Type B pancreatic cell (in vitro differentiated cells): Measurements from ENCODE around the gene ATPAF1. TPM values are rescaled to one million over a fixed set of nuclear protein-coding genes. Genes with fewer than 3 reads are reported as not detected.

Experiments
- DNase-seq: peaks from one replicate; pipeline ENCODE4 v3.0.0; 2021; ENCODE audit warnings: mixed read lengths; ENCODE audit not compliant: unreplicated experiment; ENCODE audit errors: extremely low spot score
- H3K27ac Mint-ChIP-seq: 2 replicates; pipeline ENCODE4 v1.8.0; 2021; ENCODE audit warnings: mild to moderate bottlenecking, mixed read lengths
- H3K27me3 Mint-ChIP-seq: 2 replicates; pipeline ENCODE4 v1.8.0; 2021; ENCODE audit warnings: mixed read lengths
- H3K36me3 Mint-ChIP-seq: 2 replicates; pipeline ENCODE4 v1.8.0; 2021; ENCODE audit warnings: mixed read lengths
- H3K4me1 Mint-ChIP-seq: one replicate; pipeline ENCODE4 v1.8.0; 2021; ENCODE audit warnings: mixed read lengths; ENCODE audit not compliant: unreplicated experiment
- H3K4me3 Mint-ChIP-seq: 2 replicates; pipeline ENCODE4 v1.8.0; 2021; ENCODE audit warnings: mild to moderate bottlenecking, mixed read lengths
- H3K9me3 Mint-ChIP-seq: 2 replicates; pipeline ENCODE4 v1.8.0; 2021; ENCODE audit warnings: mixed read lengths
- total RNA-seq: library from RNA; stranded (reverse); gene quantifications from 2 replicates; pipeline ENCODE4 v1.2.1, GENCODE V29; 2021; ENCODE audit warnings: low replicate concordance
- TF ChIP-seq, protein P1 (sequence below): fragments of 200-600 bp; sonication (generic); conservative IDR thresholded peaks from 2 replicates; pipeline ENCODE4 v1.5.0; 2021; ENCODE audit warnings: antibody characterized with exemption, mild to moderate bottlenecking

Gene ATPAF1
- total RNA-seq, 1 donor from 2014 or later, result 55.7 TPM

DNA sequence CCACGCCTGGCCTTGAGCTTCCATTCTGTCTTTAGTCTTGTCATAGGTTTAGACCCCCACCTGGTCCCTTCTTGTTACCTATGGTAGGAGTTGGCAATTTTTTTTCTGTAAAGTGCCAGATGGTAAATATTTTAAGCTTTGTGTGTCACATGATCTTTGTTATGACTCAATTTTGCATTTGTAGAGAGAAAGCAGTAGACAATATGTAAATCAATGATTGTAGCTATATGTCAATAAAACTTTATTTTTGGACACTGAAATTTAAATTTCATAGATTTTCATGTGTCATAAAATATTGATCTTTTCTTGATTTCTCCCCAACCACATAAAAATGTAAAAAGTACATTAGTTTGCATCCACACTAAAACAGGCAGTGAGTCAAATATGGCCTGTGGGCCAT lies 72.1 kb downstream of the ATPAF1 start:
- Mint-ChIP-seq H3K4me3 (no peak overlapping the region), H3K36me3 (peaks cover 17% of the 10 kb centered on the region), H3K9me3 (no peaks in the 10 kb centered on the region), H3K27ac (no peak overlapping the region), H3K4me1 (peaks cover 5% of the 10 kb centered on the region), H3K27me3 (no peaks in the 10 kb centered on the region)
- DNase-seq, result no peak
- TF ChIP-seq, protein P1, sequence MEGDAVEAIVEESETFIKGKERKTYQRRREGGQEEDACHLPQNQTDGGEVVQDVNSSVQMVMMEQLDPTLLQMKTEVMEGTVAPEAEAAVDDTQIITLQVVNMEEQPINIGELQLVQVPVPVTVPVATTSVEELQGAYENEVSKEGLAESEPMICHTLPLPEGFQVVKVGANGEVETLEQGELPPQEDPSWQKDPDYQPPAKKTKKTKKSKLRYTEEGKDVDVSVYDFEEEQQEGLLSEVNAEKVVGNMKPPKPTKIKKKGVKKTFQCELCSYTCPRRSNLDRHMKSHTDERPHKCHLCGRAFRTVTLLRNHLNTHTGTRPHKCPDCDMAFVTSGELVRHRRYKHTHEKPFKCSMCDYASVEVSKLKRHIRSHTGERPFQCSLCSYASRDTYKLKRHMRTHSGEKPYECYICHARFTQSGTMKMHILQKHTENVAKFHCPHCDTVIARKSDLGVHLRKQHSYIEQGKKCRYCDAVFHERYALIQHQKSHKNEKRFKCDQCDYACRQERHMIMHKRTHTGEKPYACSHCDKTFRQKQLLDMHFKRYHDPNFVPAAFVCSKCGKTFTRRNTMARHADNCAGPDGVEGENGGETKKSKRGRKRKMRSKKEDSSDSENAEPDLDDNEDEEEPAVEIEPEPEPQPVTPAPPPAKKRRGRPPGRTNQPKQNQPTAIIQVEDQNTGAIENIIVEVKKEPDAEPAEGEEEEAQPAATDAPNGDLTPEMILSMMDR, result no peak

DNA sequence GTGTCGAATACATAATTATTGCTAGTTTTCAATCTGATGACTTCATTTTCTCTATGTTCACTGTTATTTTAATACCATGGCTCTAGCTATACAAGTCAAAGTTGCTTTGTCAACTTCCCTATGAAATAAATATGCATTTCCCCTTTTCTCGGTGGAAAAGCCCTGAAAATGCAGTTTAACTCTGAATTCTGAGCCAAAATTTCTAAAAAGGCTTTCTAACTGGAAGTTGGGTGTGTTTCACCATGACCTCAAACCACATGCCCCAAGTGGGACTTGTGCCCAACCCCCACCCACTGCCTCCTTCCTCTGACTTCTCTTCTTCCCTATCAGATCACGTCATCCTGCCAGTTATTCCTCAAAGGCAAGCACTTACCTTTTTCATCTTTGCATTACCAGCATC lies 73.0 kb downstream of the ATPAF1 start:
- peaks cover 2% of the 10 kb centered on the region for H3K4me1 Mint-ChIP-seq
- H3K4me3 Mint-ChIP-seq, result no peak overlapping the region
- TF ChIP-seq, protein P1, result no peak
- no peak overlapping the region for H3K27ac Mint-ChIP-seq
- DNase-seq, result no peak
- no peaks in the 10 kb centered on the region for H3K9me3 Mint-ChIP-seq
- H3K36me3 Mint-ChIP-seq, result peaks cover 21% of the 10 kb centered on the region
- no peaks in the 10 kb centered on the region for H3K27me3 Mint-ChIP-seq

DNA sequence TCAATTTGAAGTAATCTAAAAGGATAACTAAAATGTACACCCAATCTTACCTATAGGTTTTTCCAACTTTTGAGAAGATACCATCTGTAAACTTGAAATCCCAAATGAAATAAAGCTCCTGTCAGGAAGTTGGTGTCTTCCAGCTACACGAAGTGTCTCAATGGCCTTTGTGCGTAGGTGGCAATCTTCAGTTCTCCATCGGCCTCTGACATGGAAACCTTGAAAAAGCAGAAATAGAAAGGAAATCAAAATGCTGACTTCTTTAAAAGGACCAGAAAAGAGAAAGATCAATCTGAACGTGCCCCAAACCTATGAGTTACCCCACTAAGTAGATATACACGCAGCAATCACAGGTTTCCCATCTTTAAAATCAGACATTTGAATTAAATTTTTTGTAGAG lies 74.1 kb downstream of the ATPAF1 start:
- Mint-ChIP-seq H3K36me3 (peaks cover 23% of the 10 kb centered on the region), H3K4me1 (no peaks in the 10 kb centered on the region), H3K9me3 (no peaks in the 10 kb centered on the region), H3K27ac (no peak overlapping the region), H3K4me3 (no peak overlapping the region), H3K27me3 (no peaks in the 10 kb centered on the region)
- TF ChIP-seq, protein P1, result no peak
- DNase-seq, result no peak

DNA sequence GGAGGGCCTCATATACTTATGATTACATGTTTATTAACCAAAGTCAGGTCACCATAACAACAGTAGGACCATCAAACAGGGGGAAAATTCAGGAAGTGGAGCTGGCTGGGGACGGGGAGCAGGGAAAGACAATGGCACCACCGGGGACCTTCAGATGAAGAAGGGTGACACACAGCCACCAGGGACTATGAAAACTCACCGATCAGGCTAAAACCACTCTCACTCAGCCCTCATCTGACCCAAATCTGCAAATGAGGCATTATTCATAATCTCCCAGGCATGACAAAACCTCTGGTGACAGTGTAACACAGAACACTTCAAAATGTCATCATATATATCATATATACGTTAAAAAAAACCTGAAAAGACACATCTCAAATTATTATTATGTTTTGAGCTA lies 75.3 kb downstream of the ATPAF1 start:
- H3K9me3 Mint-ChIP-seq, result no peaks in the 10 kb centered on the region

DNA sequence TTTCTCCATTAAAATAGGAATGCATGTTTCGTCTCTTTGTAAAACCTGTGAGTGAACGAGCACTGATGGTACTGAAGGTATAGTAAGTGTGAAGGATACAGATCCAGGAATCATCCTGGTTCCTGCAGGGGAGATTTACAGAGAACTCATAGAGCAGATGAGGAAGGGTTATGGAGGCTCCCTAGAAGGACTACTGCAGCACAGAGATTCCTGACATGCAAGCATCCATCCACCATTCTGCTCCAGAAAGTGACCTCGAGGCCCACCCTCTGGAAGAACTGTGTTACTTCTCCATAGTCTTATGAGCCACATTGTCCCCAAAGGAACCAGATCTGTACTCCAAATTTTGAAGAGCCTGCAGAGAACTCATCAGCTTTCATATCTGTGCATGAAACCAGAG lies 78.6 kb downstream of the ATPAF1 start:
- peaks cover 26% of the 10 kb centered on the region for H3K36me3 Mint-ChIP-seq
- H3K9me3 Mint-ChIP-seq, result no peaks in the 10 kb centered on the region
- no peak overlapping the region for H3K4me3 Mint-ChIP-seq
- no peak overlapping the region for H3K27ac Mint-ChIP-seq
- TF ChIP-seq, protein P1, result no peak
- H3K27me3 Mint-ChIP-seq, result no peaks in the 10 kb centered on the region
- no peaks in the 10 kb centered on the region for H3K4me1 Mint-ChIP-seq
- no peak for DNase-seq

More for the DNA sequence above, 75.3 kb downstream of the ATPAF1 start:
- Mint-ChIP-seq H3K4me3 (no peak overlapping the region), H3K27ac (no peak overlapping the region), H3K27me3 (no peaks in the 10 kb centered on the region), H3K36me3 (peaks cover 26% of the 10 kb centered on the region), H3K4me1 (no peaks in the 10 kb centered on the region)
- DNase-seq, result no peak
- TF ChIP-seq, protein P1, result no peak

DNA sequence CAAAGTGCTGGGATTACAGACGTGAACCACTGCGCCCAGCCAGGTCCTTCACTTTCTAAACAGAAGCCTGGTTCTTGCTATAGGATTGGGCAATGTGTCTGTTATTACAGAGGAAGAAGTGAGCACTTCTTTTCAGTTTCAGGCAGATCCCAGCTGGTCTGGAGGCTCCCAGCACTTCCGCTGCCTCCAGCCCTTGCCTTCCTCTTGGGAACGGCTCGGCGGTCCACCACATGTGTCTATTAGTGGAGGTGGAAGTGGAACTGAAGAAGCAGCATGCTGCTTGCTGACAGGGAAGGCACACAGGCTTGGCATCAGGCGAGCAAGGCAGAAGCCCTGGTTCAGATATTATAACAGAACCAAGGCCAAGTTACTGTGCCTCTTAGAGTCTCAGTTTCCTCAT lies 81.1 kb downstream of the ATPAF1 start:
- DNase-seq, result no peak
- no peaks in the 10 kb centered on the region for H3K9me3 Mint-ChIP-seq
- no peak overlapping the region for H3K27ac Mint-ChIP-seq
- TF ChIP-seq, protein P1, result no peak
- peaks cover 18% of the 10 kb centered on the region for H3K36me3 Mint-ChIP-seq
- H3K27me3 Mint-ChIP-seq, result no peaks in the 10 kb centered on the region
- H3K4me1 Mint-ChIP-seq, result no peaks in the 10 kb centered on the region
- no peak overlapping the region for H3K4me3 Mint-ChIP-seq
